CD4-positive, alpha-beta T cell treated with Interferon alpha-2 for 1 hour (primary cell): ENCODE data around the gene MCUR1.
"Not testable (repeated sequence)": the region's sequence is repeated elsewhere in the genome, so short reads cannot be mapped to it uniquely, and the experiment has no call there.

Source experiments
- DNase-seq, 2 donors: peaks; one replicate each; pipeline ENCODE4 v3.0.0-alpha.2; 2020 to 2022

The MCUR1 gene, protein sequence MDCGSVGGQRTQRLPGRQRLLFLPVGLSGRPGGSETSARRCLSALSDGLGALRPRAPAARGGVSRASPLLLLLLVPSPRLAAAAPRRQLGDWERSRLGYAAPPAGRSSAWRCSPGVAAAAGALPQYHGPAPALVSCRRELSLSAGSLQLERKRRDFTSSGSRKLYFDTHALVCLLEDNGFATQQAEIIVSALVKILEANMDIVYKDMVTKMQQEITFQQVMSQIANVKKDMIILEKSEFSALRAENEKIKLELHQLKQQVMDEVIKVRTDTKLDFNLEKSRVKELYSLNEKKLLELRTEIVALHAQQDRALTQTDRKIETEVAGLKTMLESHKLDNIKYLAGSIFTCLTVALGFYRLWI

DNA sequence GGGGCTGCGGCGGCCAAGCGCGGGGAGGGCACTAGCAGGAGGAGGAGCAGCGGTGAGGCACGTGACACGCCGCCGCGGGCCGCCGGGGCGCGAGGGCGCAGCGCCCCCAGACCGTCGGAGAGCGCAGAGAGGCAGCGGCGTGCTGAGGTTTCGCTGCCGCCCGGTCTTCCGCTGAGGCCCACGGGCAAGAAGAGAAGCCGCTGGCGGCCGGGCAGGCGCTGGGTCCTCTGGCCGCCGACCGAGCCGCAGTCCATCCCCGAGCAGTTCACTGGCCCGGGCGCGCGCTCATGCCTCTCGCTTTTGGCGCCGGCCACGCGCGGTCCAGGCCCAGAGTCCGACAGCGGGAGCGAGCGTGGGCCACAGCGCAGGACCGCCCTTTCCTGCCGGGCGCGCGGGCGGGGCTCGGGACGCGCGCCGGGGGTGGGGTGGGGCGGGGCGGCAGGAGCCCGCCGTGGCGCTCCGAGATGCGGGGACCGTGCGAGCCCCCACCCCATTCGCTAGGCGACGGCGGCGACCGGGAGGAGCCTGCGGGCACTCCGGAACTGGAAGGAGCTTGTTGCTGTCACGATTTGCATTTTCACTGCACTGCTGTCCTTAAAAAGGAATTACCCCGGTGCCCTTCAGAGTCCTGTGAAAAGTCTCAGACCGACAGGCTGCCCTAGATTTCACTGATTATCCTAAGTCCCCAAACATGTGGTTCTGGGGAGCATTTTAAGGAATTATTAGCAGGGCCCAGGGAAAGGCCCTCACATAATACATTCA lies at the start of gene MCUR1:
Gene MCUR1, minus strand, starts transcription at position 382 of the 762 bp plus-strand sequence. Its CDS starts 128 bp downstream, at position 254.
- DNase-seq = peak; percentile 78 to 84

DNA sequence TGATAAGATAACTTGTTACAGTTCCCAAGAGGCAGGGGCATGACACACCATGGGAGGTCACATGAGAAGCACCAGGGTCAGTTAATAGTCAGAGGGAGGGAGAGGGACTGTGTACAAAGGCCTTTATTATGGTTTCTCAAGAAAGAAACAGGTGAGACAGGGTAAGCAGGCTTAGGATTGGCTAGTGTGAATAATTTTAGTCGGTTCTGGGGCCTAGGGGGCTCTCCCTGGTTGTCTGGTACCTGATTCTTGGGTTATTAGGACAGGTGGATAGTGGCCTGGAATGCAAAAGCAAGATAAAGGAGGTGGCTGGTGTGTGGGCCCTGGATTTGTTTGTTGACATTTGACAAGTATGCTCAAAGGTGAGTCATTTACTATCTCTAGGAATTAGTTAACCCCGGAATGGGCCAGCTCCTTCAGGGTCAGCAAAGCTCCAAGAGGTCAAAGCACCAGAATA lies 49.4 kb upstream of the MCUR1 start:
- no peak for DNase-seq

DNA sequence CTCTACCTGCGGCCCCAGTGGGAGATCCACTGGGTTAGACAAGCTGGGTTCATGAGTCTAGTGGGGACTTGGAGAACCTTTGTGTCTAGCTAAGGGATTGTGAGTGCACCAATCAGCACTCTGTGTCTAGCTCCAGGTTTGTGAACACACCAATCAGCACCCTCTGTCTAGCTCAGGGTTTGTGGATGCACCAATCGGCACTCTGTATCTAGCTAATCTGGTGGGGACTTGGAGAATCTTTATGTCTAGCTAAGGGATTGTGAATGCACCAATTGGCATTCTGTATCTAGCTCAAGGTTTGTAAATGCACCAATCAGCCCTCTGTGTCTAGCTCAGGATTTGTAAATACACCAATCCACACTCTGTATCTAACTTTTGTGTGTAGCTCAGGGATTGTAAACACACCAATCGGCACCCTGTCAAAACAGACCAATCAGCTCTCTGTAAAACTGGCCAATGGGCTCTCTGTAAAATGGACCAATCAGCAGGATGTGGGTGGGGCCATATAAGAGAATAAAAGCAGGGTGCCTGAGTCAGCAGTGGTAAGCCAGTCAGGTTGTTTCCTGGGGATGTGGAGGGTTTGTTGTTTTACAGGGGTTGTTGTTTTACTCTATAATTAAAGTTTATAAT lies 46.3 kb upstream of the MCUR1 start:
- not testable (repeated sequence) for DNase-seq

DNA sequence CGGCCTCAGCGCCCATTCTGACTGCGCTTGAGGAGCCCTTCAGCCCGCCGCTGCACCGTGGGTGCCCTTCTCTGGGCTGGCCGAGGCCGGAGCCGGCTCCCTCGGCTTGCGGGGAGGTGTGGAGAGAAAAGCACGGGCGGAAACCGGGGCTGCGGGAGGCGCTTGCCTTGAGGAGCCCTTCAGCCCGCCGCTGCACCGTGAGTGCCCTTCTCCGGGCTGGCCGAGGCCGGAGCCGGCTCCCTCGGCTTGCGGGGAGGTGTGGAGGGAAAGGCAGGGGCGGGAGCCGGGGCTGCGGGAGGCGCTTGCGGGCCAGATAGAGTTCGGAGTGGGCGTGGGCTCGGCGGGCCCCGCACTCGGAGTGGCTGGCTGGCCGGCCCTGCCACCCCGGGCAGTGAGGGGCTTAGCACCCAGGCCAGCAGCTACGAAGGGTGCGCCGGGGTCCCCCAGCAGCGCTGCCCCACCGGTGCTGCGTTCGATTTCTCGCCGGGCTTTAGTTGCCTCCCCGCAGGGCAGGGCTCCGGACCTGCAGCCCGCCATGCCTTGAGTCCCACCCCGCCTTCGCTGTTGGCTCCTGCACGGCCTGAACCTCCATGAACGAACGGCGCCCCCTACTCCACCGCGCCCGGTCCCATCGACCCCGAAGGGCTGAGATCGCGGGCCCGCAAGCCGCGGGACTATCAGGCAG lies 45.7 kb upstream of the MCUR1 start:
- no peak for DNase-seq

DNA sequence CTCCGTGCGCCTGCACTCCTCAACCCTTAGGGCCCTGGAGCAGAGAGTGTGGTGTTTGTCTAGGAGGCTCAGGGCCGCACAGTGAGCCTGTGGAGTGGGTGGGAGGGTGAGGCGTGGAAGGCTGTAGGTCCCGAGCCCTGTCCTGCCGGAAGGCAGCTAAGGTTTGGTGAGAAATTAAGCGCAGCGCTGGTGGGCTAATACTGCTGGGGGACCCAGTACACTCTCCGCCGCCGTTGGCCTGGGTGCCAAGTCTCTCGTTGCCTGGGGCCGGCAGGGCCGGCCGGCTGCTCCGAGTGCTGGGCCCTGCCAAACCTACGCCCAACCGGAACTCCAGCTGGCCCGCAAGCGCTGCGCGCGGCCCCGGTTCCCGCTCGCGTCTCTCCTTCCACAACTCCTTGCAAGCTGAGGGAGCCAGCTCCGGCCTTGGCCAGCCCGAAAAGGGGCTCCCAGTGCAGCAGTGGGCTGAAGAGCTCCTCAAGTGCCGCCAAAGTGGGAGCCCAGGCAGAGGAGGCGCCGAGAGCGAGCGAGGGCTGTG lies 40.4 kb upstream of the MCUR1 start:
- no peak for DNase-seq

DNA sequence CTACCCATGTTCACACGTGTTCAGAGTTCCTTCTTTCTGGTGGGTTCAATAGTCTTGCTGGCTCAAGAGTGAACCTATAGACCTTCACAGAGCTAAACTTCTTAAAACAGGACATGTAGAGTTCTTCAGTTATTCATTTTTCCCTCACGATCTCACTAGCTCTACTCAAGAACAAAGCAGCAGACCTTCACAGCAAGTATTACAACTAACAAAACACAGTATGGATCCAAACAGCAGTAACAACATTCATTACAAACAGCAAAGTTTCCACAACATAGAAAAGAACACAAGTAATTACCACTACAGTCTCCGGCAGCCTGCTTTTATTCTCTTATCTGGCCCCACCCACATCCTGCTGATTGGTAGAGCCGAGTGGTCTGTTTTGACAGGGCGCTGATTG lies 39.5 kb upstream of the MCUR1 start:
- DNase-seq = no peak

DNA sequence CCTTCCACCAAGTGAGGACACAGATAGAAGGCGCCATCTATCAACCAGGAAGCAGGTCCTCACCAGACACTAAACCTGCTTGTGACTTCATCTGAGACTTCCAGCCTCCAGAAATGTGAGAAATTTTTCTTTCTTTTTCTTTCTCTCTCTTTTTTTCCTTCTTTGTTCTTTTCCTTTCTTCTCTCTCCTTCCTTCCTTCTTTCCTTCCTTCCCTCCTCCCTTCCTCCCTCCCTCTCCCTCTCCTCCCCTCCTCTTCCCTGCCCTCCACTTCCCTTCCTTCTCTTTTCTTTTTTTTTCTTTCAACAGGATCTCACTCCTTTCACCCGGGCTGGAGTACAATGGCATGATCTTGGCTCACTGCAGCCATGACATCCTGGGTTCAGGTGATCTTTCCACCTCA lies 37.4 kb upstream of the MCUR1 start:
- DNase-seq = no peak

DNA sequence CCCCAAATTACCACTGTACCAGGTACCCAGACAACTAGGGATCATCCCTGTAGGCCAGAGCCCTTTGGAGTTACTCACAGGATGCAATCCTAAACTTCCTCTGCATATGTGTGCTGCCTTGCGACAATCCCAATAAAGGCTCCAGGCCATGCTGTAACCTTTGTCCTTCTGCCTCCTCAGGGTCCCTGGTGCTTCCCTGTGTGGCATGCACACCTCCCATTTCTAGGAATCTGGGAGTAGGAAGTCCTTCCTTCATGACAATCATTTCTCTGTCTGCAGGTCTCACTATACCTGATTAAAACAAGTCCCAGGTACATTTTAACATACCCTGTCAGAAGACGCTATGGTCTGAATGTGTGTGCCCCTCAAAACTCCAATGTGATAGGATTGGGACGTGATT lies 37.0 kb upstream of the MCUR1 start:
- no peak for DNase-seq

DNA sequence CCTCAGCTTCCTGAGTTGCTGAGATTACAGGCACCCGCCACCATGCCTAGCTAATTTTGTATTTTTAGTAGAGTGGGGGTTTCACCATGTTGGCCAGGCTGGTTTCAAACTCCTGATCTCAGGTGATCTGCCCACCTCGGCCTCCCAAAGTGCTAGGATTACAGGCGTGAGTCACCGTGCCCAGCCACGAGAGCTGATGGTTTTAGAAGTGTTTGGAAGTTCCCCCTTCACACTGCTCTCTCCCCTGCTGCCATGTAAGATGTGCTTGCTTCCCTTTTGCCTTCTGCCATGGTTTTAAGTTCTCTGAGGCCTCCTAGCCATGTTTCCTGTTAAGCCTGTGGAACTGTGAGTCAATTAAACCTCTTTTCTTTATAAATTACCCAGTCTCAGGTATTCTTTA lies 36.3 kb upstream of the MCUR1 start:
- not testable (repeated sequence) for DNase-seq

DNA sequence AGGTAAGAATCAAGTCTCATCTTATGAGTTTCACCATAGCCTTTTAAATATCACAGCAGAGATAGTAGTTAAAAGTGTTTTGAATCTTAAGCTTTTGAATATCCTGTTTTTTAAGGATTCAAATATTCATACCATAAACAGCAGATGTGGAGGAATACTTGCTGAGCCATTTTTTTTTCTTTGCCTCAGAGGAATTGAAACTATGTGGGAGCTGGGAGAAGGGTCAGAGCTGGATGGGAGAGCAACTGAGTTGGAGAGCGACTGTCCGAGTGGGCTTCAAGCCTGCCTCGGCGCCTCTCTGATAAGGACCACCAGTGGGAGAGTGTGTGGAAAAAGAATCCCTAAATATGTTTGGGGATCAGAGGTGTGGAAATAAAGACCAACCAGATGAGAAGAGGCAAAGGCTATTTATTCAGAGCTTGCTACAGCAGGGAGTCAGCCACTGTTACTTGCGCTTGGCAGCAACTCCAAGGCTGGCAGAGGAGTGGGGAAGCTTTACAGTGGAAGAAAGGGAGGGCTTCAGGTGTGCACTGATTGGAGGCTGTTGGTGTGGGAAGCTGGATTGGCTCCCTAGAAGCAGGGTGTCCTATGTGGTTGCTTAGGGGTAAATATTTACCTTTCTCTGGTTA lies 34.3 kb upstream of the MCUR1 start:
- DNase-seq = no peak

DNA sequence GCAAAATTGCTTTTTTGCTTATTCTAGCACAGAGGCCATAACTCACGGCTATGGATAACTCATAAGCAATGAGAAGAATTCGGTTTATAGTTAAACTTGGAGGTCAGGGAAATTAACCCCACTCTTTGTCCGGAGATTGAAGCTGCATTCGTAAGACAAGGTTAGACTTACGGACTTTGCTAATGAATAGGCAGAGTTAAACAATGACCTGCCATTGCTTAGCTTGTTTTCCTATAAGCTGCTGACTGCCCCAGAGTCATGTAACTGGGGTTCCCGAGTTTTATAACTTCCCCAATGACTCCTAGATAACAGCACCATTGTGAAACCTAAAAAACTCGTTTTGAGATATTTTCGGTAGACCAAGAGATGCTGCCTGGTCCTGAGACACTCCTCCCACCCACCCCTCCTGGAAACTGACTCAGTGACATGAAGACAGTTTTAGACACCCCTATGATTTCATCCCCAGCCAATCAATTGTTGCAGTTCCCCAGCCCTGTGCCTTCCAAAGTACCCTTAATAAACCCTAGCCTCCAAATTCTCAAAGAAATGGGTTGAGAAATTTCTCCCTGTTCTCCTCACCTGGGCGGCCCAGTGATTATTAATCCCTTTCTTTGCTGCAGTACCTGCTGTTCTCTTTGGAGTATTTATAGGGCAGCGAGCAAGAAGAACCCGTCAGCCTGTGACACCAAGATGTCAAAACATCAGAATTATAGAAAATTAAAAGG lies 33.1 kb upstream of the MCUR1 start:
- no peak for DNase-seq

DNA sequence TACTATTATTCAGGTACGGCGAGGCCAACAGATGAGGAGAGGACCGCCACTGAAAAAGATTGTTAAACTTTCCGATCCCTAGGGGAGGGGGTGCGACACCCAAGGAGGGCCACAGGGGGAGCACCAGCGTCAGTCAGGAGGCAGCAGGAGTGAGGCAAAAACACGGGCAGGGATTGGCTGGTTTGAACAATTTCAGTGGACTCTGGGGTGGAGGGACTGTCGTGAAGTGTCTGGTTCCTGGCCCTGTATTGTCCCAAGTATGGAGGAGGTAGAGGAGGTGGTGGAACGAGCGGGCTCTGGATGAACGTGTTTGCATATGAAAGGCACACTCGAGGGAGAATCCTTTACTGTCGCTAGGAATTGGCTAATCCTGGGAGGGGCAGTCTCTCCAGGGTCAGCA lies 32.5 kb upstream of the MCUR1 start:
- DNase-seq = no peak

DNA sequence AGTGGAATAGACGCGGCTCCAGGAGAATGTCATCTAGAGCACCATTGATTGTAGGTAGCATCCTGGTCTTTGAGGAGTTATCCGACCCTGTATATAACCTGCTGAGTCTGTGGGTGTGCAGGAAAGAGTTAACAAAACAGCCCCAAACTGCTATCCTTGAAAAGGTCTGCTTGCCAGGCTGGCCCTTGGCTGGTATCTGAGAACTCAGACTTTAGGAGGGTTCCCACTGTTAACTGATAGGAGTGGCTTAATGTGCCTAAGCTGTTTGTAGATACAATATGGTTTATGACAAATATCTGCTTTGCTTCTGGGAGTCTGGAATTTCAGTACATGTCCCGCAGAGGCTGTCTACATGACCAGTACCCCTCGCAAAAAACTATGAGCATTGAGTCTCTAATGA lies 27.6 kb upstream of the MCUR1 start:
- no peak for DNase-seq

DNA sequence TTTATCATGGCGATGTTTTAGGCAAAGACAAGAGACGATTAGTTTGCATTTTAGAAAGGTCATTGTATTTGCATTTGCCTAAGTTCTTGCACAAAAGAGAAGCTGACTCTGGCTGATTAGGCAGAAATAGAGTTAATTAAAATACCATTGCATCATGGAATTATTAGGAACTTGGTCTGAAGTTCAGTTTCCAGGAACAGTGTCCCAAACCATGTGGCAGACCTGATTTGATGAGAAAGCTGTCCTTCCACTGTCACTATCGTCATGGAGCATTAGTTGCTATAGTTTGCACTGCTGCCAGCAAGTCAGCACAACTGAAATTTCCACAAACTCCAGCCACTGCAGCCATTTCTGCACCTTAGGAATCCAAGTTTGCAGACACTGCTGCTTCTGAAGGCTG lies 24.3 kb upstream of the MCUR1 start:
- no peak for DNase-seq

DNA sequence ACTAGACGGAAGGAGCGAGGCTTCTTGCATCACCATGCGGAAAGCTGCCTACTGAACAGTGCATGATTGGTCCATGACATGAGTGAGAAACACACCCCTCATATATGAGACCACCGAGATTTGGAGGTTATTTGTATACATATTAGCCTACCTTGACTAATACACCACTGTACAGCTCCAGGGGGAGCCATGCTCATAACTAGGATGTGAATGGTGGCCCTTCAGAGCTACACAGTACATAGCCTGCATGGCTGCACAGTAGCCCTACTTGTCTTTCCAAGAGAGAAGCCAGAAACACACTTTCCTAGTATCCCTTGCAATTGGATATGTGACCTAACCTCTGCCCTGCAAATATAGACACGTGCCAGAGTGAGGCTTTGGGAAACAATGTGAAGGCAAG lies 21.8 kb upstream of the MCUR1 start:
- DNase-seq = no peak

DNA sequence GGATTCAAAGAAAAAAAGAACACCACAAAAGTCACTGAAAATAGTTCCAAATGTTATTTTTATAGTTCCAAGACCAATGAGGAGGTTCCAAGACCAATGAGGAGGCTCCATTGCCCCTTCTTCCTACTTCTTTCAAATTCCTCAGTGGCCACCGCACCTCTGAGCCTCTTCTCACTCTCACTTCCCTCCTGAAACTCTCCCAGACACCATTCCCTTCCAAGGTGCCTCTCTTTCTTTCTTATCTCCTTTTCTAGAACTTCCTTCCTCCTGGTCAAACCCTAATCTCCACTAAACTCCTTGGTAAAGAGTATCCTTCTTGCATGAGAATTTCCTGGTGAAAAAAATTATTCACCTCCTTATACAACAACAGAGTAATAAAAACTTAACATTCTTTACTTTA lies 20.4 kb upstream of the MCUR1 start:
- DNase-seq = no peak

DNA sequence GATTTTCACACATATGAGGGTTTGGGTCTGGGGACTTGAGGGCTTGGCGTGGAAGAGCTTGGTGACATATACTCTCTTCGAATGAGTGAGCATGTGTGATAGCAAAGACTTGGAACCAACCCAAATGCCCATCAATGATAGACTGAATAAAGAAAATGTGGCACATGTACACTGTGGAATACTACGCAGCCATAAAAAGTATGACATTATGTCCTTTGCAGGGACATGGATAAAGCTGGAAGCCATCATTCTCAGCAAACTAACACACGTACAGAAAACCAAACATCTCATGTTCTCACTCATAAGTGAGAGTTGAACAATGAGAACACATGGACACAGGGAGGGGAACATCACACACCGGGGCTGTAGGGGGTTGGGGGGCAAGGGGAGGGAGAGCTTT lies 19.7 kb upstream of the MCUR1 start:
- DNase-seq = not testable (repeated sequence)

DNA sequence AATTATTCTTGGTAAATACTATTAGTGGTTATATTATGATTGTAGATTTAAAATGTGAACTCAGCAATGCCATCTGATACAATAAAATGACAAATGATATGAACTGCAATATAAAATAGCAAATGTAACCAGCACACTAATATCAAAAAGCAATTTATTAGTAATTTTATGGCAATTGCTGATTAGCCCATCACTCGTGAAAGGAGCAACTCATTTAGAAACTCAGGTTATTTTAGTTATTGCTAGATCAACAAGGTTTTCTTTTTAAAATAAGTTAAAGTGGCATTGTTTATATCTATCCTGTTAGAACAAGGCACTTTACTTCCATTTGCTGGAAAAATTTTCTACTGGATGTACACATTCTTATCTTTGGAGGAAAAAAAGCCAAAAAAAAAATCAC lies 18.4 kb upstream of the MCUR1 start:
- no peak for DNase-seq

DNA sequence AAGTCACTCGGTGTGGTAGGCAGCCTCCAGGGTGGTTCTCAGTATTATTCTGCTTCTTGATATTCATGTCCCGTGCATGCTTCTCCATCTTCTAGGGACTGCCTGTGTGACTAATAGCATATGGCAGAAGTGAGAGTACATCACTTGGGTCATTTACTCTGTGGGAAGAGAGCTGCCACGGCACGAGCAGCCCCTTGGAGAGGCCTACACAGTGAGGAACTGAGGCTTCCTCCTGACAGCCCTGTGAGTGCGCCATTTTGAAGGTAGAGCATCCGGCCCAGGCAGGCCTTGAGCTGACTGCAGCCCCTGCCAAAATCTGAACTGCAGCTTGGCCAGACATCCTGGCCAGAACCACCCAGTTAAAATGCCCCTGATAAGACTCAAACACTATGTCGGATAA lies 17.3 kb upstream of the MCUR1 start:
- DNase-seq = no peak

DNA sequence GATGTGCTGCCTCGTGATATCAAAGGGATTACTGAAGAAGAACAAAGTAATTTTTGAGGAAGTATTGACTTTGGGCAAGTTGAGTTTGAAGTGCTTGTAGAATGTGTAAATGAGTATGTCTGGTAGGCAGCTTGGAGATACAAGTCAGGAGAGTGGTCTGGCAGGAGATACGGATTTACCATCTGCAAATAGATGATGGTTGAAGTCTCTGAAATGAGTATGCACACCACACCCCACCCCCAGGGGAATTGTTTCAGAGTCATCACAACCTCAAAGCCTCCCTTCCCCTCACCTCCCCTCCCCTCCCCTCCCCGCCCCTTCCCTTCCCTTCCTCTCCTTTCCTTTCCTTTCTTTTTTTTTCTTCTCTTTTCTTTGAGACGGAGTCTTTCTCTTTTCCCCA lies 16.4 kb upstream of the MCUR1 start:
- no peak for DNase-seq

DNA sequence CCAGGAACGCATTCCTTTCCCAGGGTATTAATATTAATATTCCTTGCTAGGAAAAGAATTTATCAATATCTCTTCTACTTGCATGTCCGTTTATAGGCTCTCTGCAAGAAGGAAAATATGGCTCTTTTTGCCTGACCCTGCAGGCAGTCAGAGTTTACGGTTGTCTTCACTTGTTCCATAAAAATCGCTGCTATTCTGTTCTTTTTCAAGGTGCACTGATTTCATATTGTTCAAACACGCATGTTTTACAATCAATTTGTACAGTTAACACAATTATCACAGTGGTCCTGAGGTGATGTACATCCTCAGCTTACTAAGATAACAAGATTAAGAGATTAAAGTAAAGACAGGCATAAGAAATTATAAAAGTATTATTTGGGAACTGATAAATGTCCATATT lies 15.1 kb upstream of the MCUR1 start:
- DNase-seq = not testable (repeated sequence)
